Esophagus squamous epithelium (tissue), 4 donors: ENCODE results near the gene ARHGAP30.
"Not testable (repeated sequence)": the region's sequence is repeated elsewhere in the genome, so short reads cannot be mapped to it uniquely, and the experiment has no call there.

Experiments
- CTCF ChIP-seq, 6 experiments: fragments of 450-650 bp in 4 of 6; fragments of 200-600 bp in 2 of 6; sonication (generic) in 2 of 6; IDR thresholded peaks; one replicate each; pipeline ENCODE4 v1.5.1; 2016 to 2019; ENCODE audit warnings: antibody characterized with exemption in 6 of 6, mild to moderate bottlenecking in 4 of 6, moderate library complexity in 4 of 6
- POLR2A ChIP-seq, 4 donors: fragments of 450-650 bp; IDR thresholded peaks; one replicate each; pipeline ENCODE4 v1.6.1; 2017; ENCODE audit warnings: antibody characterized with exemption in 4 of 4, mild to moderate bottlenecking in 4 of 4, moderate library complexity in 3 of 4

GRCh38 chr1:161022432-161022831 is 47.3 kb downstream of the ARHGAP30 start:
- TF ChIP-seq CTCF, POLR2A (IDR thresholded peaks at IDR 0.05): not testable (repeated sequence)
